SK-MEL-5 (cell line): ENCODE results near the gene NACC2. TPM values are rescaled to one million over a fixed set of nuclear protein-coding genes. Genes with fewer than 3 reads are reported as not detected.
A peak's percentile ranks its signal among the peaks of the same experiment; 100 is the strongest.

Experiments
- DNase-seq: peaks from one replicate; pipeline ENCODE4 v3.0.0-alpha.2; 2016; ENCODE audit warnings: low read depth, low spot score
- in situ Hi-C: cut with HindIII; loops from 2 replicates; pipeline ENCODE4 v1.10.0; 2016; ENCODE audit warnings: low sequenced_read_pairs, high pct_unique_total_duplicates, low pct_unique_long_range_greater_than_20kb
- total RNA-seq: library from RNA; depleted of rRNA; stranded (reverse); fragments of >200 nt; shearing (Covaris generic); gene quantifications from 2 replicates; pipeline ENCODE4 v1.2.3, GENCODE V29; 2014

The NACC2 gene
- total RNA-seq, 1 experiment from 2014 or later, result 38.2 TPM

DNA sequence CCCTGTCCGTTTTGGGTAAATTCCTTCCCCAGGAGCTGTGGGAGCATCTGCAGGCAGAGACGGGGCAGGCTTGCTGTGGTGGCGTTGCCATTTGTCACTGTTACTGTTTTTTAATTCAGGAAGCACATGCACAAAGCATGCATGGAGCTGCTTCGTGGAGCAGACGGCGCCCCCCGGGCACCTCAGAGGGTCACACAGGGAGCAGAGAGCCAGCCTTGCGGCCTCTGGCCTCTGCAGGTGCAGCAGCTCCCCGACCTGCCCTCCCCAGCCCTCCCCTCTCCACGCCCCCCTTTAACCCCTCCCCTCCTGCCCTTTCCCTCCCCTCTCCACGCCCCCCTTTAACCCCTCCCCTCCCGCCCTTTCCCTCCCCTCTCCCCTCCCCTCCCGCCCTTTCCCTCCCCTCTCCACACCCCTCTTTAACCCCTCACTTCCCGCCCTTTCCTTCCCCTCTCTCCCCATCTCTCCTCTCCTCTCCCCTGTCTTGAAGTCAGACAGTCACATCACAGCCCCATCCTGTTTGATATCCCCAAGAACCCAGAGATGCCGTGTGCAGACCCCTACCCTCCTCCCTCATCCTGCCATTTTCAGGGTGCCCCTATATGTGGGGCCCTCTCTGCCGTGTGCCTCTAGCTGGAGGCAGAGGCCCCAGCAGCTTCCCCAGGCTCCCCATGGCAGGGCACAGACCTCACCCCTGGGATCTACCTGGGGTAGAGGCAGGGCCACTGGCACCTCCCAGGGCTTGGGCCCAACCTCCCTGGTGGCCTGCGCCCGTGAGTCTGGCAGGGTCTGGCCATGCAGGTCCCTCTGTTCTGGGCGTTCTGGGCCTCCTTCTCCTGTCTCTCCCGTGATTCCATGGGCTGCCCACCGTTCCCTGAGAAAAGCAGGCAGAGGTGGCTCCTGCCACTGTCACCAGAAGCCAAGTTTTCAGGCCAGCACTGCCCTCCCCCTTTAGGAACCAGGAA is 104.3 kb downstream of the NACC2 start:
- DNase-seq, result peak; percentile 78
- in situ Hi-C loops, result no loop called here

DNA sequence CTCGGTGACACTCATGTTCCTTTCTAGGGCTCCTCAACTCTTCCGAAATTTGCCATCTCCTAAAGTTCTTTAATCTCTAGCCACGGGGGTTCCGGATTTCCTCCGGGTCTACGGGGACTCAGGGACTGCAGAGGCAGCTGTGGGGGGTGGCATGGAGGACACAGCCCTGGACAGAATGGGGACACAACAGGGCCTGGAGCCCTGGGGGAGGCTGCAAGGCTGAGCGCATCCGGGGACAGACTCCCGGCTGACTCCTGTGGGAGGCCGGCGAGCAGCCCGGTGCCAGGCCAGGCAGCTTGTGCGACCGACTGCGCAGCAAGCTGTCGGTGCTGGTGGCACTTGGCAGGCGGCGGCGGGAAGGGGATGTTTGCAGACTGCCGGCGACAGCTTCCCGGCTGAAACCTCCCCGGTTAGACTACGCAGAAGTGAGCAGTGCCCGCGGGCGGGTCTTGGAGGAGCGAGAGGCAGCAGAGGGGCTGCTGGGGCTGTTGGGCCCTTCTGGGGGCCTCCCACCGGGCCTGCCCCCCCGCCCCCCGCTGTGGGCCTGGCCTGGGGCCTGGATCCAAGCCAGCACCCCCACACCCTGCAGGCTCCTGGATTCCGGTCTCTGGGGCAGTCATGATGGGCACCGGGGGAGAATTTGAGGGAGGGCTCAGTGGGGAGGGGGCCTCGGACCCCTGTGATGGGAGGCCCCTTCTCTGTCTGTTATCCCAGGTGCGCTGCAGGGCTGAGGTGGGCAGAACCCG is 105.2 kb downstream of the NACC2 start:
- no peak for DNase-seq
- in situ Hi-C loops, result no loop called here

- no peak for DNase-seq
- in situ Hi-C loops, result no loop called here
Observed at GRCh38 chr9:135989157-135989556, 105.9 kb downstream of the NACC2 start.

GRCh38 chr9:135988493-135988892 is 106.6 kb downstream of the NACC2 start:
- in situ Hi-C loops, result no loop called here
- DNase-seq, result no peak

- in situ Hi-C loops, result no loop called here
- DNase-seq, result no peak
Observed at GRCh38 chr9:135987838-135988404, 107.2 kb downstream of the NACC2 start.

- in situ Hi-C loops, result no loop called here
- no peak for DNase-seq
Observed at GRCh38 chr9:135986605-135987004, 108.5 kb downstream of the NACC2 start.

GRCh38 chr9:135985889-135986288 is 109.2 kb downstream of the NACC2 start:
- no peak for DNase-seq
- in situ Hi-C loops, result no loop called here

- in situ Hi-C loops, result no loop called here
- no peak for DNase-seq
Observed at GRCh38 chr9:135985459-135985774, 109.7 kb downstream of the NACC2 start.

DNA sequence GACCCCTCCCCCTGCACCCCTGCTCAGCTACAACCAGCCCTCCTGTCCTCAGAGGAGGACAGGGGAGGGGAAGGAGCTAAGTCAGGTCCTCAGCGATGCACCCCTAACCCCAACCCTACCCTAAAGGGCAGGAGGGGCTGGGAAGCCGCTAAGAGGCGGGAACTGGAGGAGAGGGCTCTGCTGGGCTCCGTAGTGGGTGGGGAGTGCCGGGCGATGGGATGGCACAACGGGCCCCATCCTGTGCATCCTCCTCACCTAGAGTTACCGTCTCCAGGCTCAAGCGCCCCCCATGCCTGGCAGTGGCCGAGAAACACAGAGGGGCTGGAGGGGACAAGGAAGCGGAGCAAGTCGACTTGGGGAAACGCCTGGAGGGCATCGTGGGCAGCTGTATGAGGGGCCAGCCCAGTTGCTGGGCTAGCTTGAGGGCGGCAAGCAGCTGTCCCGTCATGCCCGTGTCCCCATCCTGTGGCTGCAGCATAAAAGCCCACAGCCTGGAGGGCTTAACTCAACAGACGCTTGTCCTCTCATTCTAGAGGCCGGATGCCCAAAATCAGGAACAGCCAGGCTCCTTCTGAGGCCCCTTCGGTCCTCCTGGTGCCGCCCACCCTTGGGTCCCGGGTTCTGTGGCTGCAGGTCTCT is 110.9 kb downstream of the NACC2 start:
- DNase-seq, result no peak
- in situ Hi-C loops, result no loop called here

DNA sequence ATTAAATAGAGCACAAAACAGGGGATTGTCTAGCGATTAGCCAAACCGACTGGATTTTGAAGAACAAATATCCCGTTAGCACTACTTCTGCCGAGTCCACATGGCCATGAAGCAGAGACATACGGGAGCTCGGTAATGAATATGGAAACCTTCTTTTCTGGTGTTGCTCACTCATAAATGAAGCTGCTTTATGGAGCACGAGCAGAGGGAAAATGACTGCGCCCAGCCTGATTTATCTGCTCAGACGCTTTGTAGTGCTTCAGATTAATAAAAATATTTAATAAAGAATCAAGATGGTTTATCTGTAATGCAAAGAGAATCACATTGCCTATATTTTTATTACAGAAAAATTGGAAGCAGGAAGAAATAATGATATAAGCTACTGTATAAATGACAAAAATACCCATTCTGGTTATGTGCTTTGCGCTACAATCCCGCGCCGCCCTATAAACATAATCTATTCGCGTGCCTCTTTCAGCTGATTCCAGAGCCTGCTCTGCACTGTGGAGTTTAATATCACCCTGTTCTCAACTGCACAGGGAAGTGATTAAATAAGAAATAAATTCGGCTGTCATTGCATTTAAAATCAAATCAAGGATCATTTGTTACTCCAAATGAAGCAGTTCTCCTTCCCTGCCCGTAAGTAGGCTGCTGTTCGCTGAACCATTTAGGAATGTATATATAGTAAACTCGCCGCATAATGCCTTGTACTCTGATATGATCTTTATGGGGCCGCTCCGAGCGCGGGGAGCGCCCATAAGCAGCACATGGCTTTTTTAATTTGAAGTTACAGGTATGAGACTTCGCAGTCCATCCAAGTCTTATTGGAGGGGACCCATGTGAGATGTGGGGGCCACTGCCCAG is 111.6 kb downstream of the NACC2 start:
- in situ Hi-C loops, result no loop called here
- DNase-seq, result no peak

GRCh38 chr9:135982499-135983207 is 112.4 kb downstream of the NACC2 start:
- in situ Hi-C loops, result no loop called here

GRCh38 chr9:135980926-135981630 is 114.0 kb downstream of the NACC2 start:
- in situ Hi-C loops, result no loop called here
- DNase-seq, result no peak

More at GRCh38 chr9:135982499-135983207, 112.4 kb downstream of the NACC2 start:
- no peak for DNase-seq

- in situ Hi-C loops, result no loop called here
Observed at GRCh38 chr9:135979547-135980166, 115.4 kb downstream of the NACC2 start.

DNA sequence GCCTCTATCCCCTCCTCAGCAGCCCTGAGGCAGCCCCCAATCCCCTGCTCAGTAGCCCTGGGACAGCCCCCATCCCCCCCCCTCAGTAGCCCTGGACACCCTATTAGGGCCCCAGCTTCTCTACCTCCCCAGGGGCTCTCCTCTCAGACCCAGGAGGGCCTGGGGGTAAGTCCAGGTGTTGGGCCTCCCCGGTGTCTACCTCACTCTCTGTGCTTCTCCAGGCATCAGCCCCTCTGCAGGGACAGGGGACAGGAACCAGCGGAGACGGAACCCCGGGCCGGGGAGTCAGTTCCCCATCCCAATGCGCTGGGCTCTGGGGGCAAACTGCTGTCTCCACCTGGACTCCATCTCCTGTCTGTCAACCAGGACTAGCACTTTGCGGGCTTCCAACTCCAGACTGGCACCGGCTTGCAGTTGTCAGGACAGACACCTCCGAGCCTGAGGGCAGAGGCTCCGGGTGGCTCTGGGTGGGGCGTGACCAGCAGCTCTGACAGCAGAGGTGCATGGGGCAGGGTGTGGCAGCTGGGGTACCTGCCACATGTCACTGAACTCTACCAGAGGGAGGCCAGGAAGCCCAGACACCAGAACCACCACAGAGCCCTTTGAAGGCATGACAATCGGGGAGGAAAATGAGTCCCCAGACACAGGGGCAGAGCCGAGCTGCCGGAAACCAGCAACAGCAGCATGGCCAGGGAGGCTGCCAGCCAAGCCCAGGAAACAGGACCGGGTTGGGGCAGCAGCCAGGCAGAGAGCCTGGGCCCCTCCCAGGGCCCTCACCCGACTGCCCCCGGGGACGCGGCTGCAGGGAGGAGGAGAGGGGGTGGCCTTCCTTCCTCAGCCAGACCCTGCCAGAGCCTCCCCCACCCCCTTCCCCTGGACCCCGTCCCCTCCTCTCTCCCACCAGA is 116.2 kb downstream of the NACC2 start:
- no peak for DNase-seq
- in situ Hi-C loops, result no loop called here

More at GRCh38 chr9:135979547-135980166, 115.4 kb downstream of the NACC2 start:
- DNase-seq, result no peak

DNA sequence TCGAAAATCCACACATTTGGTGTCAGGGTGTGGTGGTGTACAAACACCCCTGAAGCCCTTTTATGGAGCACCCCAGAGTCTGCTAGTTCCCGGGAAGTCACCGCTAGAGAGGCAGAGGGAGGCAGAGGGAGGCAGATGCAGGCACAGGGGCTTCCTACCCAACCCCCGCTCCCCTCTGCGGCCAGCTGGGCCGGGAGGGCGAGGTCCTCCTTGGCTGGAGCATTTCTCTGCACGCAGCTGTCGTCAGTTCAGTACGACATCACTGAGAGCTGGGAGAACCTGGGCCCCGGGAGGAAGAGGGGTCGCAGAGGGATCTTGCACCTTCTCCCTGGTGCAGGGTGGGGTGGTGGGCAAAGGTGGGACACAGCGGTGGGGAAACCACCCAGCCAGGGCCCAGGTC is 118.1 kb downstream of the NACC2 start:
- in situ Hi-C loops, result no loop called here
- DNase-seq, result no peak
